IPS-18c (cell line): Measurements from ENCODE around the gene TAT.
"Not testable (repeated sequence)": the region's sequence is repeated elsewhere in the genome, so short reads cannot be mapped to it uniquely, and the experiment has no call there.

Experiments used
- H3K4me3 ChIP-seq: 2 replicates; pipeline ENCODE4 v1.7.0; 2013; ENCODE audit warnings: low read depth, mild to moderate bottlenecking, low read length, moderate library complexity; ENCODE audit not compliant: insufficient read depth
- H3K9me3 ChIP-seq: one replicate; pipeline ENCODE4 v1.6.1; 2013; ENCODE audit warnings: mild to moderate bottlenecking, low read length, moderate library complexity; ENCODE audit not compliant: control insufficient read depth, insufficient read depth

TAT gene

GRCh38 chr16:71576971-71577370 is at the start of gene TAT:
TAT (minus strand) TSS chr16:71577092; CDS start chr16:71576415, 677 bp downstream.
- Histone ChIP-seq H3K9me3 (no peaks in the 10 kb centered on the region), H3K4me3 (no peak within 1 kb of the TSS)

- Histone ChIP-seq H3K4me3 (peak within 1 kb of the TSS; percentile 84), H3K9me3 (no peaks in the 10 kb centered on the region)
These were observed 49.3 kb upstream of the TAT start, which contains the start of gene MARVELD3 for GRCh38 chr16:71626018-71626857. MARVELD3 (plus strand) TSS chr16:71626184; CDS start chr16:71626230, 46 bp downstream.

GRCh38 chr16:71625113-71625850 is 48.4 kb upstream of the TAT start:
- Histone ChIP-seq H3K4me3 (peak overlapping the region; percentile 84; the same call in 1 of the 2 replicates), H3K9me3 (no peaks in the 10 kb centered on the region)

- Histone ChIP-seq H3K9me3 (no peaks in the 10 kb centered on the region), H3K4me3 (no peak overlapping the region)
These were observed 46.7 kb upstream of the TAT start for GRCh38 chr16:71623597-71623996.

GRCh38 chr16:71622088-71622487 is 45.2 kb upstream of the TAT start:
- H3K4me3 ChIP-seq: no peak overlapping the region
- no peaks in the 10 kb centered on the region for H3K9me3 ChIP-seq

GRCh38 chr16:71618429-71618828 is 41.5 kb upstream of the TAT start:
- Histone ChIP-seq H3K4me3 (no peak overlapping the region), H3K9me3 (no peaks in the 10 kb centered on the region)

- H3K9me3 ChIP-seq: not testable (repeated sequence)
These were observed 38.1 kb upstream of the TAT start for GRCh38 chr16:71614956-71615355.

GRCh38 chr16:71610936-71611871 is 34.3 kb upstream of the TAT start:
- Histone ChIP-seq H3K4me3 (no peak overlapping the region), H3K9me3 (no peaks in the 10 kb centered on the region)

More at GRCh38 chr16:71614956-71615355, 38.1 kb upstream of the TAT start:
- H3K4me3 ChIP-seq: not testable (repeated sequence)

- Histone ChIP-seq H3K9me3 (no peaks in the 10 kb centered on the region), H3K4me3 (no peak overlapping the region)
These were observed 33.6 kb upstream of the TAT start for GRCh38 chr16:71610447-71610846.

GRCh38 chr16:71609066-71609465 is 32.2 kb upstream of the TAT start:
- no peaks in the 10 kb centered on the region for H3K9me3 ChIP-seq
- H3K4me3 ChIP-seq: no peak overlapping the region

- Histone ChIP-seq H3K9me3 (no peaks in the 10 kb centered on the region), H3K4me3 (no peak overlapping the region)
These were observed 23.9 kb upstream of the TAT start for GRCh38 chr16:71600822-71601221.

- not testable (repeated sequence) for H3K4me3 ChIP-seq
These were observed 21.5 kb upstream of the TAT start for GRCh38 chr16:71598426-71598825.

GRCh38 chr16:71595340-71595826 is 18.5 kb upstream of the TAT start:
- not testable (repeated sequence) for H3K4me3 ChIP-seq

More at GRCh38 chr16:71598426-71598825, 21.5 kb upstream of the TAT start:
- not testable (repeated sequence) for H3K9me3 ChIP-seq

GRCh38 chr16:71594000-71594646 is 17.2 kb upstream of the TAT start:
- no peak overlapping the region for H3K4me3 ChIP-seq
- H3K9me3 ChIP-seq: no peaks in the 10 kb centered on the region

More at GRCh38 chr16:71595340-71595826, 18.5 kb upstream of the TAT start:
- not testable (repeated sequence) for H3K9me3 ChIP-seq

- H3K4me3 ChIP-seq: no peak overlapping the region
- H3K9me3 ChIP-seq: no peaks in the 10 kb centered on the region
These were observed 16.4 kb upstream of the TAT start for GRCh38 chr16:71593048-71593999.
